HepG2 (cell line): ENCODE data around the gene PDGFA.

Experiments used
- CTCF ChIP-seq: sonication (generic); formaldehyde crosslinking; IDR thresholded peaks from 2 replicates; pipeline ENCODE4 v1.5.0; 2020; ENCODE audit warnings: mild to moderate bottlenecking, missing genetic modification reagents, moderate library complexity
- TRIM24 ChIP-seq: sonication (generic); formaldehyde crosslinking; IDR thresholded peaks from 2 replicates; pipeline ENCODE4 v1.8.0; 2022; ENCODE audit warnings: mild to moderate bottlenecking, missing genetic modification reagents
- ZNF775 ChIP-seq: sonication (generic); formaldehyde crosslinking; IDR thresholded peaks from 2 replicates; pipeline ENCODE4 v1.4.0; 2020; ENCODE audit warnings: missing genetic modification reagents, mild to moderate bottlenecking, moderate library complexity, borderline replicate concordance
- TF ChIP-seq, protein P1 (sequence below): sonication (generic); formaldehyde crosslinking; IDR thresholded peaks from 2 replicates; pipeline ENCODE4 v1.4.0; 2020; ENCODE audit warnings: missing genetic modification reagents

- TF ChIP-seq, protein P1, sequence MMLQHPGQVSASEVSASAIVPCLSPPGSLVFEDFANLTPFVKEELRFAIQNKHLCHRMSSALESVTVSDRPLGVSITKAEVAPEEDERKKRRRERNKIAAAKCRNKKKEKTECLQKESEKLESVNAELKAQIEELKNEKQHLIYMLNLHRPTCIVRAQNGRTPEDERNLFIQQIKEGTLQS (CRISPR knock-in tag): no peak
- TF ChIP-seq CTCF (CRISPR knock-in tag) (no peak), ZNF775 (CRISPR knock-in tag) (no peak), TRIM24 (CRISPR knock-in tag) (no peak)
These were observed 44.7 kb upstream of the PDGFA start for GRCh38 chr7:564176-564865.
